Loucy (cell line): ENCODE results near the gene TMEM255A.

Experiments used
- EZH2phosphoT487 ChIP-seq: fragments of 200-600 bp; IDR thresholded peaks from 2 replicates; pipeline ENCODE4 v1.6.1; 2018; ENCODE audit warnings: antibody characterized with exemption, mild to moderate bottlenecking, moderate library complexity, borderline replicate concordance
- TF ChIP-seq, protein P1 (sequence below): fragments of 200-600 bp; sonication (generic); conservative IDR thresholded peaks from 2 replicates; pipeline ENCODE4 v1.5.1; 2014; ENCODE audit warnings: mild to moderate bottlenecking, antibody characterized with exemption, low read length

DNA sequence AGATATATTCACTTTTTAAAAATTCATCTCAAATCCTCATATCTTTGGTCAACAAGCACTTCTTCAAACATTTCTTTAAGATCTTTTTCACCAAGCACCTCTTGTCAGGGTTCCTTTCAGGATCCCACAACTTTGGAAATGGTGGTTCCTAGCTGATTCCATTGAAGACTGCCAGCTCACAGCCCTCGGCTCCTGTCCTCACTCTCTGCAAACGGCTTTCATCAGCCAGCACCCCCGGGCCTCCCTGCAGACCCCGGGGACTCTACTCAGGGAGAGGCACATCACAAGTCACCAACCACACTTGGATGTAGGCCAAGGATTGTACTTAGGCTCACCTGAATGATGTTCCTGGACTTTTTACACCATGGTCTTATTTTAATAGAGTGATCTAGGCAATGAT, 40.7 kb downstream of the TMEM255A start:
- TF ChIP-seq, protein P1, sequence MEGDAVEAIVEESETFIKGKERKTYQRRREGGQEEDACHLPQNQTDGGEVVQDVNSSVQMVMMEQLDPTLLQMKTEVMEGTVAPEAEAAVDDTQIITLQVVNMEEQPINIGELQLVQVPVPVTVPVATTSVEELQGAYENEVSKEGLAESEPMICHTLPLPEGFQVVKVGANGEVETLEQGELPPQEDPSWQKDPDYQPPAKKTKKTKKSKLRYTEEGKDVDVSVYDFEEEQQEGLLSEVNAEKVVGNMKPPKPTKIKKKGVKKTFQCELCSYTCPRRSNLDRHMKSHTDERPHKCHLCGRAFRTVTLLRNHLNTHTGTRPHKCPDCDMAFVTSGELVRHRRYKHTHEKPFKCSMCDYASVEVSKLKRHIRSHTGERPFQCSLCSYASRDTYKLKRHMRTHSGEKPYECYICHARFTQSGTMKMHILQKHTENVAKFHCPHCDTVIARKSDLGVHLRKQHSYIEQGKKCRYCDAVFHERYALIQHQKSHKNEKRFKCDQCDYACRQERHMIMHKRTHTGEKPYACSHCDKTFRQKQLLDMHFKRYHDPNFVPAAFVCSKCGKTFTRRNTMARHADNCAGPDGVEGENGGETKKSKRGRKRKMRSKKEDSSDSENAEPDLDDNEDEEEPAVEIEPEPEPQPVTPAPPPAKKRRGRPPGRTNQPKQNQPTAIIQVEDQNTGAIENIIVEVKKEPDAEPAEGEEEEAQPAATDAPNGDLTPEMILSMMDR: no peak
- no peak for TF ChIP-seq EZH2phosphoT487
